HG03045 (cell line): ENCODE data around the gene DMRTB1.

Experiments used
- ATAC-seq: cut with Tn5 transposase; IDR thresholded peaks from one replicate; pipeline ENCODE4 v1.9.1; 2021; ENCODE audit warnings: mild to moderate bottlenecking, moderate library complexity; ENCODE audit not compliant: unreplicated experiment

The DMRTB1 gene

DNA sequence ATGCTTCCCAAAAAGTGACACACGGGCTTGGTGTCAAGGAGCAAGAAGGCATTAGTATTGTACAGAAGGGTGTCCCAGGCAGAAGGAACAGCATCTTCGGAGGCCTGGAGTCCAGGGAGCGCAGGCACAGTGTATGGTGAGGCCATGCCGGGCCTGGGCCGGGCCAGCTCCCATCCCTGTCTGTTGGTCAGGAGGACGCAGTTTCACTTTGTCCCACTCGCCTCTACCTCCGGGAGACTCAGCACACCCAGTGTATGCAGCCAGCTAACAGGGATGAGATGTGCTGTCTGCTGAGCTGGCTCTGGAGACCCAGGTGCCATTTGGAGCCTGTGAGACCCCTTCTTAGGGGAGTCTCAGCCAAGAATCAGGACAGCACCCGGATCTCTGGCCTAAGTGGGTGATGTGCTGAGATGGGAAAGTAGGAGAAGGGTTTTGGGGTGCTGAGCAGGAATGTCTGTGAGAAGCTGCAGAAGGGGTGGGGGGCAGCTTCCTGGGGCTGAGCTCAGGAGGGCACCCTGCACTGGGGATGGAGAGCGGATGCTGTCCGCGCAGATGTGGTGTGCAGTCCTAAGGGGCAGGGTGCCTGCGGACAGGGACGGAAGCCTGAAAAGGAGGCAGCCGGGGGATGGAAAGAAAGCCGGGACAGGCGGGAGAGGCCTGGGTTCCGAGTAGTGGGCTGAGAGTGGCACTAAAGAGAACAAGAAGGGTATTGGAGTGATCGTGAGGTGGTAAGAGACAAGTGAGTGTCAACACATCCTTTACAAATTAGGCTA, 25.7 kb downstream of the DMRTB1 start:
- ATAC-seq, result no peak

- ATAC-seq, result no peak
Measured at GRCh38 chr1:53485478-53486394, 26.5 kb downstream of the DMRTB1 start.

DNA sequence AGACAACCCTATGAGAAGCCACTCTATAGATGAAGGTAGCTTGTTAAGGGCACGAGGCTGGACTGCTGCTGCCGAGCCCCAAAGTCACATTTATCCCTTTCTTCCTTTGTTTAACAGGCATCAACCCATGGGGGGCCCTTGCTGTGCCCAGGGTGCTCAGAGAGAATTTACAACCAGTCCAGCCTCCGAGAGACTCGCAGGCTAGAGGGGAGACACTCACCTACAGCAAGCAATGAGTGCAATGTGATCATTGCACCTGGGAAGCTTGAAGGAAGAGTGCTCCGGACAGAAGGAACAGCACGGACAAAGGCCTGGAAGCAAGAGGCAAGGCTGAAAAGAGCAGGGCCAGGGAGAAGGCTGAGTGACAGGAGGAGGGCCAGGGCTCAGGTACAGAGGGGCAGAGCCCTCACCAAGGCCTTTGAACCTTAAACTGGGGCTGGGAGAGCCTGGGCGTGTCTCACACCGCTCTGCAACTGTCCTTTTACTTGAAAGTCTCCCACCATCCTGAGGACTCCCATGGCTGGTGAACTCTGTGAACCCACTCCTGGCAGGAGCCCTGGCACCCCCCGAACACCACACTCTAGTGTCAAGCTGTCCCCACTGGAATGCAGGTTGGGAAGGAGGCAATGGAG, 27.3 kb downstream of the DMRTB1 start:
- ATAC-seq, result no peak

GRCh38 chr1:53490351-53490750, 31.2 kb downstream of the DMRTB1 start:
- ATAC-seq, result no peak

GRCh38 chr1:53495633-53496345, 36.6 kb downstream of the DMRTB1 start:
- ATAC-seq, result no peak

GRCh38 chr1:53498555-53499131, 39.4 kb downstream of the DMRTB1 start:
- ATAC-seq, result no peak

- no peak for ATAC-seq
Measured at GRCh38 chr1:53499257-53500203, 40.3 kb downstream of the DMRTB1 start.

- ATAC-seq, result no peak
Measured at GRCh38 chr1:53500204-53501064, 41.2 kb downstream of the DMRTB1 start.

DNA sequence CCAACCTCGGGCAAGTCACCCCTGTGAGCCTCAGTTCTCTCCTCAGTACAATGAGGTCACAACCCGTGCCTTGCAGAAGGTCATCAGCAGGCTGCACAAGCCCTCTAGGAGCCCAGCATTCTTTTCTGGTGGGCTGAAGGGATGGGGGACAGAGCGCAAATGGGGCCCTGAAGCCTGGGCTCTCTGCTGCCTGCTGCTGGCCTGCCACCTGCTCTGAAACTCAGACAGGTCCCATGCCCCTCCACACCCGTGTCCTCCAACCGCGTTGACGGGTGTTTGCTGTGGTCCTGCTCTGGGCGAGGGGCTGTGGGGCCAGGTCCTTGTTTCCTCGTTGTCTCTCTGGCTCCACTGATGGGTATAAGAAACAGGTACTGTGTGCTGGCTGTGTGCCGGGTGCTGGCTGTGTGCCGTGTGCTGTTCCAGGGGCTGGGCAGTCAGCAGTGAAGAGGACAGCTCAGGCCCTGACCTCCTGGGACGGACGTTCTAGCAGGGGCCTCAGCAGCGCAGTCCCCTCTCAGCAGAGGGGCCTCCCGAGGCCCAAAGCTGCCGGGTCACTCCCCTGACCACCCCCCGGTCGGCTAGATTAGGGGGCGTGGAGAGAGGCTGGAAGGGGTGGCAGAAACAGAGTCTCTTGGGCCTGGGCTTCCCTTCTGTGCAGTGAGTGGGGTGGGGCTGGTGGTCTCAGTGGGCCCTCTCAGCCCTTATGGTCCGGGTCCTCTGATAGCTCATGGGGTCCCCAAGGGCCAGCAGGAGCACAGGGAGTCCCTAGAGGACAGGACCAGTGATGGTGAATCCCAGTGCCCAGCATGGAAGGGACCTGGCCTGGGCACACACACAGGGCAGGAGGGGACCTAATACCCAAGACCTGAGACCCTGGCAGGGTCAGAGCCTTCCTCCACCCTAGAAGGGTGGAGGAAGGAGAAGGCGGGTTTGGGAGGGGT, 42.1 kb downstream of the DMRTB1 start:
- no peak for ATAC-seq

DNA sequence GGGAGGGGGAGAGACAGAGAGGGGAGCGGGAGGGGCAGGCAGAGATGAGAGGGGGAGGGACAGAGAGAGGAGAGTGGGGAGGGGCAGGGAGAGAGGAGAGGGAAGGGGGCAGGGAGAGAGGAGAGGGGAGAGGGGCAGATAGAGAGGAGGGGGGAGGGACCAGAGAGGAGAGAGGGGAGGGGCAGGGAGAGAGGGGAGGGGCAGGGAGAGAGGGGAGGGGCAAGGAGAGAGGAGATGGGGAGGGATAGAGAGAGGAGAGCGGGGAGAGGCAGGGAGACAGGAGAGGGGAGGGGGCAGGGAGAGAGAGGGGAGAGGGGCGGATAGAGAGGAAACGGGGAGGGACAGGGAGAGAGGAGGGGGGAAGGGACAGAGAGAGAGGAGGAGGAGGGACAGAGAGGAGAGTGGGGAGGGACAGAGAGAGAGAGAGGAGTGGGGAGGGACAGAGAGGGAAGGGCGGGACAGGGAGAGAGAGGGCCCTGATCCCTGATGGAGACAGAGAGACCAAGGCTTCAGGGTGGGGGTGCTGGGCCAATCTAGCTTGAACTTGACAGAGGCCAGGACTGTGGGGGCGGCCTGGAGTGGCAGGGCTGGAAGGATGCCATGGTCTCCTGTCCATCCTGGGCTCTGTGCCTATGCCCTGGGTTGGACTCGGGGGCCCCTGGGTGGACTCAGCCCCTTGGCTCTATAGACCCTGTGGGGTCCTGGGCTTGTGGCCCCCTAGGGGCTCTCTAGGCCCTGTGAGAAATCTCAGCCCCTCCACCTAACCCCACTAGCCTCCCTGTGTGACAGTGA, 43.6 kb downstream of the DMRTB1 start:
- ATAC-seq, result no peak

- no peak for ATAC-seq
Measured at GRCh38 chr1:53503433-53504217, 44.4 kb downstream of the DMRTB1 start.

DNA sequence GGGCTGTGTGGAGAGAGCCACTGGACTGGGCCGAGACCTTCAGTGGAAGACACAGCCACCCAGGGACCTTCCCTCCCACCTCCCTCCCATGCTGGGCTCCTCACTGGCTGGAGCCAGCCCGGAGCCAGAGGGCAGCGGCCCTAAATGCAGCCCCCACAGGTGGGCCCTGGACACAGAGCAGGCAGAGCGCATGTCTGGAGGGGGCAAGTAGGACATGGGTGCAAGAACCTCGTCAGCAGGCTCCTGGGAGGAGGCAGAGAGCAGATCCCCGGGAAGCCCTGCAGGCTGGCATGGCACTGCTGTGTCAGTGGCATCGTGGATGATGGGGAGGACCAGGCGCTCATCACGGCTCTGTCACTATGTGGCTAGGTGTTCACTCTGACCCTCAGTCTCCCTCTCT, 45.7 kb downstream of the DMRTB1 start:
- no peak for ATAC-seq

DNA sequence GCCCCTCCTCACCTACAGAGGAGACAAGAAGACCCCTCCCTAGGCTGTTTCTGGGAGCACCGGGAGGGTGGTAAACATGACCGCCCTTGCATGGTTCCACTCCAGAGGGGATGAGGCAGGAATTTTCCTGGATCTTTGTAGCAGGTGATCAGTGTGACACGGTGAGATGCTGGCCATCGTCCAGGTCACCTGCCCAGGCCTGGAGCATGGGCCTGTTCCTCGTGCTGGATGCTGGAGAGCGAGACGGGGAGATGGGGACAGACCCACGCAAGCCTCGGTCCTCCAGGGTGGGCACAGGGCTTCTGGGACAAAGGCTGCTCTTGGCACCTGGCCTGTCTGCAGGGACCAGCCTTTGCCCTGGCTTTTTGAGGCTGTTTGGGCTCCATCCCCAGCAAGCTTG, 46.2 kb downstream of the DMRTB1 start:
- ATAC-seq, result no peak

GRCh38 chr1:53505891-53506290, 46.7 kb downstream of the DMRTB1 start:
- ATAC-seq, result no peak

- ATAC-seq, result no peak
Measured at GRCh38 chr1:53506355-53507050, 47.3 kb downstream of the DMRTB1 start.
